Stimulated activated CD4-positive, alpha-beta T cell treated with anti-CD3 and anti-CD28 coated beads, Interleukin-4, amount 100 ng/mL, for 1 hour (primary cell): Measurements from ENCODE around the gene LRRC28.
"Not testable (repeated sequence)": the region's sequence is repeated elsewhere in the genome, so short reads cannot be mapped to it uniquely, and the experiment has no call there.

ENCODE experiments used
- DNase-seq: peaks from one replicate; pipeline ENCODE4 v3.0.0-alpha.2; 2020

Gene LRRC28

GRCh38 chr15:99345242-99345641, 94.0 kb downstream of the LRRC28 start:
- no peak for DNase-seq

DNA sequence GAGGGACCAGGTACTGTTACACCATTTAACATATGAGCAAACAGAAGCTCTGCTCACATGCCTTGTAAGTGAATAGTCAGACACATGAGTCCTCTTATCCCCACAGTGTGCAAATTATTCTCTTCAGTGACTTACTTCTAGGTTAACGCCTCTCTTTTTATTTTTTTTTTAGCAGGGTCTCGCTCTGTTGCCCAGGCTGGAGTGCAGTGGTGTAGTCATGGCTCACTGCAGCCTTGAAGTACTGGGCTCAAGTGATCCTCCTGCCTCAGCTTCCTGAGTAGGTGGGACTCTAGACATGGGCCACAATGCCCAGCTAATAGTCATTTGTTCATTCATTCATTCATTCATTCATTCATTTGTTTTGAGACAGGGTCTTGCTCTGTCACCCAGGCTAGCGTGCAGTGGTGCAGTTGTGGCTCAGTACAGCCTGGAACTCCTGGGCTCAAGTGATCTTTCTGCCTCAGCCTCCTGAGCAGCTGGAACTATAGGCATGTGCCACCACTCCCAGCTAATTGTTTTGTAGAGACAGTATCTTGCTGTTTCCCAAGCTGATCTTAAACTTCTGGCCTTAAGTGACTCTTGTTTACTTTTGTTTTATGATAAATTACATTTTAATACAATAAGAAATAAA, 94.7 kb downstream of the LRRC28 start:
- no peak for DNase-seq

- no peak for DNase-seq
Observed at GRCh38 chr15:99347574-99347973, 96.3 kb downstream of the LRRC28 start.

DNA sequence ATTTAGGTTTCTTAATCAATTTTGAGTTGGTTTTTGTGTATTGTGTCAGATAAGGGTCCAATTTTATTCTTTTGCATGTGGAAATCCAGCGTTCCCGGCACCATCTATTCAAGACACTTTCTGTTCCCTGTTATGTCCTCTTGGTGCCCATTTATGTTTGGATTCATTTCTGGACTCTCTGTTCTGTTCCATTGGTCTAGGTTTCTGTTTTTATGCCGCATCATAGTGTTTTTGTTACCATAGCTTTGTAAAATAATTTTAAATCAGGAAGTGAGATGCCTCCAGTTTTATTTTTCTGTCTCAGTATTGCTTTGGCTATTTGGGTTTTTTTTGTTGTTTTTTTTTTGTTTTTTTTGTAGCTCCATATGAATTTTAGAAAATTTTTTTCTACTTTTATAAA, 97.1 kb downstream of the LRRC28 start:
- no peak for DNase-seq

- no peak for DNase-seq
Observed at GRCh38 chr15:99350408-99350807, 99.1 kb downstream of the LRRC28 start.

DNA sequence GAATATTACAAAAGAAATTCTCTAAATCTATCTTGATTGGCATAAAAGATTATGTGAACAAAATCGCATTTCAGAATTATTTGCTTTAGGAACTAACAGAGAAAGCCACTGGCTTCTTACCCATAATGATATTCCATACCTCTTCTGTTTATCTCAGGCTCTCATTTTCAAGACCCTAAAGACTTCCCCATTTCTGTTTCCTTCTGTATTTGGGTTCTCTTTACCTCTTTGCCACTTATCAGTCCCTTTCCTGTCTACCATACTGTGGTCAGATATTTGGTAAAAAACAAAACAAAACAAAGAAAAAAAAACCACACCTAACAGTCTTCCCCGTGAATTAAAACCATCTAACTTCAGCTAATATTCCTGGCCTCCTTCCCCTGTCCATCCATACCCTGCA, 108.5 kb downstream of the LRRC28 start:
- DNase-seq = no peak

GRCh38 chr15:99361545-99362185, 110.4 kb downstream of the LRRC28 start:
- DNase-seq = no peak

DNA sequence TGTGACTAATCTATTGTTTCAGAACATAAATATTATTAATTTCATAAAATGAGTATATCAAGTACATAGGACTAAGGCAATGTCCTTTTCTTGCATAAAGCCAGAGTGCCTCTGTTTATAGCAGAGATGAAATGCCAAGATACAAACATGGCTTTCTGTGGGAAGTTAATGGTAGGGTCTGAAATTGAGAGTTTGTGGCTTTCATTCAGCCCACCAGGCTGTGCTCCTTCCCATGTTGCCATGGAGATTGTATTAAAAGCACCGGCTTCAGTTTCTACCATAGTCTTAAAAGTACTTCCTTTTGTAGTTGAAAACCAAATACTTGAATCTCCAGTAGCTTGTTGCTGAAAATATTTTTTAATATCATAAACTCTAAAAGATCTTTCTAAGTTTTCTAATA, 114.0 kb downstream of the LRRC28 start:
- DNase-seq = no peak

- DNase-seq = no peak
Observed at GRCh38 chr15:99366013-99366412, 114.7 kb downstream of the LRRC28 start.

GRCh38 chr15:99368743-99369142, 117.5 kb downstream of the LRRC28 start:
- DNase-seq = no peak

DNA sequence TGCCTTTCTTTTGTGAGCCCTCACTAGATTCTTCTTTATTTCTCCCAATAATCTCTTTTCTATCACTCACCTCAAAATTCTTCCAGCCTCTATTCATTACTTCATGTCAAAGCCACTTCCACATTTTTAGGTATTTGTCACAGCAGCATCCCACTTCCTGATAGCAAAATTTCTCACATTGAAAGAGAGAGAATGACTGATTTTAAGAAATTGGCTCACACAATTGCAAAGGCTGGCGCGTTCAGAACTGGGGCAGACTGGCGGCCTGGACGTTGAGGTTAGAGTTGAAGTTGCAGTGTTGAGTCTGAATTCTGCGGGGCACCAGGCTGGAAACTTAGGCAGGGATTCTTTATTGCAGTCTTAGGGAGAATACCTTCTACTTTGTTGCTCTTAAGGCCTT, 117.9 kb downstream of the LRRC28 start:
- no peak for DNase-seq

DNA sequence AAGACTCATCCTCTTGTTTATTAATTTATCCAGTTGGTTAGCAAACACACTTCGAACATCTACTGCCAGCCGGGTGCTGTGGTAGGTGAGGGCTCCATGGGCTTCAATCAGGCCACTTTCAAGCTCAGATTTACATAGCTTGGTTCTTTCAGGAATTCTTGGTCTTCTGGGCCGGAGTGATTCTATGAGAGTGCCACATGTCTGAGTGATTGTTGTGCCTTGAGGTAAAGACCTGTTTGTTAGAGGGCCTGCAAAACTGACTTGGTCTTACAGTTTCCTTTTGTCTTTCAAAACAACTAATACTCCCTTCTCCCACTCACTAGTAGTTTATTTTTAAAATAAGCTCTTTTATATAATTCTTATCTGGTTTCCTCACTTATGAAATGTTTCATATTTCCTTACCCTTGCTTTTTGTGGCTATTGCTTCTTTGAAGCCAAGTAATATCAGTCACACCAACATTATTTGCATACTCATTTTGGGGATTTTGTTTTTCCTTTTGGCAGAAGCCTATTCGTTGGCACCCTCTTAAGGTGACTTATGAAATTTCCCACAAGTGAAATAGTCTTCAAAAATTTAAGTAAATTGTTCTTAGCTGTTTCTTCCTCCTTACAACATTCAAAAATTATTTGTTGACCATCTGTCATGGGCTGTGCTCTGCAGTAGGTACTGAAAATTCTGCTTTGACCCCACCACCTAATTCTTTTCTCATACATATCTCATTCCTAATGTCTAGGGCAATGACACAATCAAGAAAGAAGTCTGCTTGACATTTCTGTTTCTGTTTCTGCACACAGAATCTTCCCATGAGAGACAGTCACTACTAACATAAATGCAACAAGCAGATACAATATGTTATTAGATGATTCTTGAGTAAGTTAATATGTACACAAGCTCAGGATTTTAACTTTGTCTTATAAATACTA, 120.2 kb downstream of the LRRC28 start:
- no peak for DNase-seq

DNA sequence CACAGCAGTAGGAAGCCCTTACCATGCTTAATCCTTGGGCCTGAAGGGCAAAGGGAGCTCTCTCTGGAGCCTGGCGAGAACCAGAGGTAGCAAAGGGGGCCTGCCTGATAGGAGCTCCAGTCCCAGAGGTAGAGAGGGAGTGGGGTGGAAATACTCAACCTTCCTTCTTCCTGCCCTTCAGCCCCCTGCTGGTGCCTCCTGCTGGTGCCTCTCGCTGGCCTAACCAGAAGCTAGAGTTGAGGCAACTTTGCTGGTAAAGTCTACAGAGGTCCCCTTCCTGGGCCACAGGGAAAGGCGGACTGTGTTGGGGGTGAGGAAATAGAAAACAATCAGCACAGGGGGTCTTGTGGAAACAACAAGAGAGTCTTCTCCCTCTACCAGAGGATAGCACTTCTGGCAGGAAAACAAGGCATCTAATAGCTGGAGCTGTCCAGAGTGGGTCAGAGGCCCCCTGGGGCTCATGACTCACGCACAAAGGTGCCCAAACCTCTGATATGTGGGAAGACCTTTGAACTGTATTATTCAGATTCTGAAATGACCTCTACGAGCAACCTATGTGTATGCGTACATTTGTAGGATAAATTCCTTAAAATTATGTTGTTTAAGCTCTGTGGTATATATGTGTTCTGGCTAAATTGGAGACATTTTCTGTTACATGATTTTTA, 133.9 kb downstream of the LRRC28 start:
- DNase-seq = no peak

- no peak for DNase-seq
Observed at GRCh38 chr15:99385865-99386264, 134.6 kb downstream of the LRRC28 start.

- DNase-seq = no peak
Observed at GRCh38 chr15:99386391-99386790, 135.1 kb downstream of the LRRC28 start.

DNA sequence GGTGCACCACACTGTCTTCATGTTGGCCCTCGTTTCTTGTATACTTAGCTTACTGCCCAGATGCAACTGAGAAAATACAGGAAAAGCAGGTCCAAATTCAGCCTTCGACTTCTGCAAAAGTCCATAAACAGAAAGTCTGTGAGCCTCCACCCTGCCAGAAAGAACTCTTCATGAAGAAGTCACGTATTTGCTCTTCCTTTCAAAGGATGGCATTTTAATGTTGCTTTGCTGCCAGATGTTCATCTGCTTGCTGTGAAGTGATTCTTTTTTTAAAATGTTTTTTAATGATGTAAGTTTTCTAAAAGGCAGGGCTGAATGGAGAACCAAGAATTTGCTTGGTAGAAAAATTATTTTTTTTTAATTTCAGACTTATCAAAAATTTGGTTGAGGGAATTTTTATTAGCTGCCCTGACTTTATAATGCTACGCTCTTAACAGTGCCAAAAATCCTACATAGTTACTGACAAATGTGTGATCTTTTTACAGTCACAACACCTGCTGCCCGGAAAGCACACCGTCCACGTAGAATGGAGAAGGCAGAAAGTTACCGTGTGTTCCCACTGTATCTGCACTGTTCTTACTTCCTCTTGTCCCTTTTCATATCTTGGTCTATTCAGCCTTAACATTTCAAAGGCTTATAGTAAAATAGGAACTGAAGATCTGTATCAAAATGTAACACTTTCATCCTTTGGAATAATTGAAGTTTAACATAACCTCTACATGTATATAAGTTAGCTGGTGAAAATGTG, 136.3 kb downstream of the LRRC28 start:
- DNase-seq = no peak

GRCh38 chr15:99390667-99391066, 139.4 kb downstream of the LRRC28 start:
- no peak for DNase-seq

DNA sequence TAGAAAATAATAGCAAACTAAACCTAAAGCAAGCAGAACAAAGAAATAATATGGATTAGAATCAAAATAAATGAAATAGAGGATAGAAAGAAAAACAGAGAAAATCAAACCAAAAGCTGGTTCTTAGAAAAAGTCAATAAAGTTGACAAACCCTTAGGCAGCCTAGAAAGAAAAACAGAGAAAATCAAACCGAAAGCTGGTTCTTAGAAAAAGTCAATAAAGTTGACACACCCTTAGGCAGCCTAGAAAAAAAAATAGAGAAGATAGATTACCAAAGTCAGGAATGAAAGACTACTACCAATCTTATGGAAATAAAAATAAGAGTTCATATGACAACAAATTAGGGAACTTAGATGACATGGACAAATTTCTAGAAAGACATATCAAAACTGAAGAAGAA, 142.4 kb downstream of the LRRC28 start:
- DNase-seq = no peak

GRCh38 chr15:99396375-99396774, 145.1 kb downstream of the LRRC28 start:
- no peak for DNase-seq

DNA sequence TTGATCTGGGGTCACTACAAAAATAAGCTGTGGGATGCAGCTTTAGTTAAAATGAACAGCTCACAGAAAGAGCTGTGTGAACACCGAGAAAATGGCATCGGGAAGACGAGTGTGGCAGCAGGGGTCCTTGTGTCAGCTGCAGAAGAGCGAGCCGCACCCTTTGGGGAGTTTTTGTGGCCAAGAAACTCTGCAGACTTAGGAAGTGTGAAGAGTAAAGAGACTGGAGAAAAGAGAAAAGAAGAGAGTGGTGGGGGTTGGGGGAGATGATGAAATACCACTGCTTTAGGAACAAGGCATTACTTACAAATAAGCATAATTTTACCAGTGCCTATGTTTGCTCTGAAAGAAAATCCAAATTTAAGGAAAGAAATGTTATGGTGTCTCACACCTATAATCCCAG, 147.8 kb downstream of the LRRC28 start:
- no peak for DNase-seq

DNA sequence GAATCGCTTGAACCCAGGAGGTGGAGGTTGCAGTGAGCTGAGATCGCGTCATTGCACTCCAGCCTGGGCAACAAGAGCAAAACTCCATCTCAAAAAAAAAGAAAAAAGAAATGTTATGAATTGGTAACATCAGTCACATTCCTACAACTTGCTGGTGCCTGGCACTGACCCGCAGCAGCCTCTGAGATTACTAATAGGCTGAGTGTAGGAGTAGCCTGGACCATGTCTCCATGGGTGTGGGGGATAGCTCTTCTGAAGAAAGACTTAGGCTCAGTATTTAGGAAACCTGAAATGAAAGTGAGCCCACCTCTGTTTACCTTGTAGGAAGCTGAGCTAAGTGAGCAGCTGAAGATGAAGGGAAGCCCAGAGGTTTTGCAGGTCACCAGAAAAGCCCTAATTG, 148.3 kb downstream of the LRRC28 start:
- DNase-seq = no peak

DNA sequence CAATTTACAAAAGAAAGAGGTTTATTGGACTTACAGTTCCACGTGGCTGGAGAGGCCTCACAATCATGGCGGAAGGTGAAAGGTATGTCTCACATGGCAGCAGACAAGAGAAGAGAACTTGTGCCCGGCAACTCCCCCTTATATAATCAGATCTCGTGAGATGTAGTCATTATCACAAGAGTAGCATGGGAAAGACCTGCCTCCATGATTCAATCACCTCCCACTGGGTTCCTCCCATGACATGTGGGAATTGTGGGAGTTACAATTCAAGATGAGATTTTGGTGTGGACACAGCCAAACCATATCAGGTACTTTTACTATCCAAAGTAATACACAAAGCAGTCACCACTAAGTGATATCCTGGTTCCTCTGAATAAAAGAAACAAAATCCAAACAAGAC, 149.9 kb downstream of the LRRC28 start:
- not testable (repeated sequence) for DNase-seq
